Kidney (tissue), 14 donors: ENCODE data around the gene A1BG. TPM values are rescaled to one million over a fixed set of nuclear protein-coding genes. Genes with fewer than 3 reads are reported as not detected.

Experiments used
- DNase-seq, 5 donors: peaks; one replicate each; pipeline ENCODE4 v3.0.0-alpha.2; 2013 to 2020
- FAIRE-seq: peaks from 2 replicates; lab custom pipeline; 2012; peaks lifted over from hg19 to GRCh38; lab: Jason Lieb, UNC
- H3K27ac ChIP-seq, 2 donors: one replicate each; pipeline ENCODE4 v1.7.0; 2013; ENCODE audit warnings: low read depth in 2 of 2, low read length in 2 of 2, inconsistent platforms in 1 of 2
- H3K27me3 ChIP-seq: one replicate; pipeline ENCODE4 v1.7.1; 2013; ENCODE audit warnings: low read length, inconsistent platforms; ENCODE audit not compliant: control insufficient read depth, insufficient read depth
- H3K36me3 ChIP-seq, 3 donors: one replicate each; pipeline versions ENCODE4 v1.7.0 to v1.7.1; 2013; ENCODE audit warnings: low read length in 3 of 3, control low read depth in 1 of 3, inconsistent platforms in 1 of 3; ENCODE audit not compliant: insufficient read depth in 3 of 3, control insufficient read depth in 2 of 3
- H3K4me1 ChIP-seq, 3 donors: one replicate each; pipeline versions ENCODE4 v1.7.0 to v1.7.1; 2013; ENCODE audit warnings: low read length in 3 of 3, inconsistent platforms in 1 of 3, low read depth in 1 of 3; ENCODE audit not compliant: control insufficient read depth in 2 of 3, insufficient read depth in 2 of 3
- H3K4me3 ChIP-seq, 3 donors: one replicate each; pipeline versions ENCODE4 v1.7.0 to v1.8.1; 2013; ENCODE audit warnings: low read length in 3 of 3, control low read depth in 1 of 3, inconsistent platforms in 1 of 3
- H3K9ac ChIP-seq, 3 donors: one replicate each; pipeline versions ENCODE4 v1.7.0 to v1.7.1; 2013; ENCODE audit warnings: low read length in 3 of 3, control low read depth in 1 of 3, inconsistent platforms in 1 of 3
- H3K9me3 ChIP-seq, 3 donors: one replicate each; pipeline versions ENCODE4 v1.7.0 to v1.7.1; 2013; ENCODE audit warnings: low read length in 3 of 3, control low read depth in 1 of 3, inconsistent platforms in 1 of 3; ENCODE audit not compliant: control insufficient read depth in 2 of 3, insufficient read depth in 1 of 3
- CTCF ChIP-seq: IDR thresholded peaks from 3 replicates; pipeline ENCODE4 v1.5.1; 2012; ENCODE audit warnings: mild to moderate bottlenecking, moderate library complexity, borderline replicate concordance; ENCODE audit not compliant: insufficient read depth; ENCODE audit errors: extremely low read depth
- intact Hi-C: fragments of 100-400 bp; cut with DNase I; formaldehyde crosslinking; loops from one replicate; pipeline ENCODE4 v1.11.1; 2022
- polyA plus RNA-seq: library from polyadenylated mRNA; stranded (reverse); fragments of 350-450 nt; fragmentation: Illumina TruSeq; extraction: RNeasy Lipid Tissue Mini Kit (QIAGEN cat#74804); gene quantifications from one replicate; pipeline ENCODE4 v1.2.3, GENCODE V29; 2014; ENCODE audit warnings: low read depth, low replicate concordance; ENCODE audit not compliant: insufficient read depth
- total RNA-seq: library from RNA; stranded (reverse); fragmentation: NEBNext Ultra II Directional; extraction: Animal tissue kit (Norgen Biotek cat#: 25700); gene quantifications from one replicate; pipeline ENCODE4 v1.2.1, GENCODE V29; 2021
- donor health status: control.
- donor health status: control.
- donor health status: control.
- donor health status: control.
- donor health status: control.
- donor health status: DM: yes; HTN: yes; CAD: no.
- donor health status: Normal renal cell carcinoma (clear cell type).

A1BG gene
- total and polyA plus RNA-seq, 2 donors from 2014 or later = 10.9 to 19.0 TPM

- TF ChIP-seq CTCF = no peak
- DNase-seq (peak in 2 of 5 donors; percentile 7 to 60), FAIRE-seq (no peak)
- intact Hi-C loops = no loop called here
- Histone ChIP-seq H3K36me3 (peaks cover 0 to 15% (median 2%) of the 10 kb centered on the region in 3 donors), H3K9ac (peak overlapping the region; percentile 7 to 93 (median 80)), H3K27me3 (no peaks in the 10 kb centered on the region), H3K4me1 (peaks cover 3 to 16% (median 7%) of the 10 kb centered on the region in 3 donors), H3K27ac (peak overlapping the region; percentile 97), H3K9me3 (no peaks in the 10 kb centered on the region), H3K4me3 (peak overlapping the region; percentile 87 to 98 (median 88))
Measured at GRCh38 chr19:58385891-58386575, 32.7 kb upstream of the A1BG start.

- H3K27me3 ChIP-seq = no peaks in the 10 kb centered on the region
- H3K4me3 ChIP-seq = peak overlapping the region in 1 of 3 donors; percentile 98
- TF ChIP-seq CTCF = no peak
- FAIRE-seq = no peak
- intact Hi-C loops = no loop called here
- peaks cover 0 to 10% (median 2%) of the 10 kb centered on the region in 3 donors for H3K36me3 ChIP-seq
- no peaks in the 10 kb centered on the region for H3K9me3 ChIP-seq
- H3K27ac ChIP-seq = peak overlapping the region in 1 of 2 donors; percentile 97
- peak overlapping the region in 1 of 3 donors; percentile 80 for H3K9ac ChIP-seq
- no peak for DNase-seq
- peaks cover 3 to 16% (median 7%) of the 10 kb centered on the region in 3 donors for H3K4me1 ChIP-seq
Measured at GRCh38 chr19:58385313-58385890, 32.1 kb upstream of the A1BG start.

- Histone ChIP-seq H3K9me3 (no peaks in the 10 kb centered on the region), H3K9ac (no peak overlapping the region), H3K27me3 (no peaks in the 10 kb centered on the region), H3K4me1 (peaks cover under 1 to 29% (median 5%) of the 10 kb centered on the region in 3 donors), H3K4me3 (no peak overlapping the region), H3K36me3 (peaks cover 0 to under 1% (median under 1%) of the 10 kb centered on the region in 3 donors), H3K27ac (no peak overlapping the region)
- no peak for TF ChIP-seq CTCF
- DNase-seq (no peak), FAIRE-seq (no peak)
- intact Hi-C loops = no loop called here
Measured at GRCh38 chr19:58382997-58383603, 29.8 kb upstream of the A1BG start.
